K562 (cell line): ENCODE data around the gene E2F1.

ENCODE experiments used
- FOXJ3 ChIP-seq: sonication (generic); formaldehyde crosslinking; IDR thresholded peaks from 2 replicates; pipeline ENCODE4 v1.4.0; 2020; ENCODE audit warnings: mild to moderate bottlenecking, missing genetic modification reagents
- NBN ChIP-seq: fragments of 450-650 bp; IDR thresholded peaks from 2 replicates; pipeline ENCODE4 v1.6.1; 2016; ENCODE audit warnings: low read depth, mild to moderate bottlenecking
- OTX1 ChIP-seq: fragments of 450-650 bp; formaldehyde crosslinking; IDR thresholded peaks from 2 replicates; pipeline ENCODE4 v1.4.0; 2022; ENCODE audit warnings: mild to moderate bottlenecking

DNA sequence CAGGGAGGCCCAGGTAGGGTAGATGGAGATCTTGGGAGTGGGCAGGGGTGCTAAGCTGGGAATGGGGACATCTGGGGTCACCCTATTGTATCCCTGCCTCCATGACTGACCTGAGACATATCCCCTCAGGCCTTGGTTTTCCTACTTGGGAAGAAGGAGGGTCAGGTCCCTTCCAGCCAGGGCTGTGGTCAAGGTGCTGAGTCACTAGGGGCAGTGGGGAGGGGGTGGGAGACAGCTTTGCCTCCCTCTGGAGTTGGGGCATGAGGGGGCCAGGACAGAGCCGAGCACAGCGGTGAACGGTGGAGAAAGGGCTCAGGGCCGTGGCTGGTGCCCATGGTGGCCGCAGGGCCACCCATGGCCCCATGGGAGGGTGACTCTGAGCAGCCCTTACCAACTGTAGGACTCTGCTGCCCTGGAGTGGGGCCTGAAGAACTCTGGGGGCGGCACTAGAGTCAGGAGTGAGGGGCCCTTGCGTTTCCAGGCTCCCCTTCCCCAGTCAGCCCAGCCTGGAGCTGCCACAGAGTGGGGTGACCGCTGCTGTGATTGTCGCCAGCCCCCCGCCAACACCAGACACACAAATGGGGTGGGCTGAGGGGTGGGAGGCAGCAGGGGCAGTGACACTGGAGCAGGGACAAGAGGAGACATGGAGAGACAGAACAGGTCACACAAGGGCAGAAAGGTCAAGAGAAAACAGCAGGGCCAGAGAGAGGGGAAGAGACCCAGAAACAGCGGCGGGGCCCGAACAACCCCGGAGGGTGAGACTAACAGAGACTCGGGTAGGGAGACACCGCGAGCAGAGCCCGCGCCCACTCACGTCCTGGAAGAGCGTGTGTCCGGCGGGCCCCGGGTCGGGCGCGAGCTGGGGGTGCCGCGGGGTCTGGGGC lies 12.5 kb downstream of the E2F1 start:
- TF ChIP-seq NBN (no peak), FOXJ3 (CRISPR knock-in tag) (no peak), OTX1 (CRISPR knock-in tag) (no peak)
